Lower leg skin (tissue), 3 donors: ENCODE data around the gene SFSWAP.

Experiments used
- POLR2A ChIP-seq, 2 donors: fragments of 450-650 bp; IDR thresholded peaks; one replicate each; pipeline ENCODE4 v1.6.1; 2016 to 2017; ENCODE audit warnings: antibody characterized with exemption in 2 of 2, mild to moderate bottlenecking in 1 of 2, moderate library complexity in 1 of 2
- TF ChIP-seq, protein P1 (sequence below), 3 donors: fragments of 450-650 bp; IDR thresholded peaks; one replicate each; pipeline ENCODE4 v1.5.1; 2016; ENCODE audit warnings: antibody characterized with exemption in 3 of 3, mild to moderate bottlenecking in 3 of 3, moderate library complexity in 2 of 3

DNA sequence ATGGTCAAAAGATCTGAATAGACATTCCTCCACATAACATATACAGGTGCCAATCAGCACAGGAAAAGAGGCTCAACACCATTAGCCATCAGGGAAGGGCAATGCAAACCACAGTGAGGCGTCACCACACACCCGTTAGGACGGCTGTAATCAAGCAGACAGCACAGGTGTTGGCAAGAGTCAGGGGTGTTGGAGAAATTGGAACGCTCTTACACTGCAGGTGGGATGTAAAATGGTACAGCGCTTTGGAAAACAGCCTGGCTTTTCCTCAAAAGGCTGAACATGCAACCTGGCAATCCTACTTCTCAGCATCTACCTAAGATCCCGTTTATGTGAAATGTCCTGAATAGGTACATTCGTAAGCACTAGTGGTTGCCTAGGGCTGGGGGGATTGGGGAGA is 95.8 kb downstream of the SFSWAP start:
- TF ChIP-seq, protein P1, sequence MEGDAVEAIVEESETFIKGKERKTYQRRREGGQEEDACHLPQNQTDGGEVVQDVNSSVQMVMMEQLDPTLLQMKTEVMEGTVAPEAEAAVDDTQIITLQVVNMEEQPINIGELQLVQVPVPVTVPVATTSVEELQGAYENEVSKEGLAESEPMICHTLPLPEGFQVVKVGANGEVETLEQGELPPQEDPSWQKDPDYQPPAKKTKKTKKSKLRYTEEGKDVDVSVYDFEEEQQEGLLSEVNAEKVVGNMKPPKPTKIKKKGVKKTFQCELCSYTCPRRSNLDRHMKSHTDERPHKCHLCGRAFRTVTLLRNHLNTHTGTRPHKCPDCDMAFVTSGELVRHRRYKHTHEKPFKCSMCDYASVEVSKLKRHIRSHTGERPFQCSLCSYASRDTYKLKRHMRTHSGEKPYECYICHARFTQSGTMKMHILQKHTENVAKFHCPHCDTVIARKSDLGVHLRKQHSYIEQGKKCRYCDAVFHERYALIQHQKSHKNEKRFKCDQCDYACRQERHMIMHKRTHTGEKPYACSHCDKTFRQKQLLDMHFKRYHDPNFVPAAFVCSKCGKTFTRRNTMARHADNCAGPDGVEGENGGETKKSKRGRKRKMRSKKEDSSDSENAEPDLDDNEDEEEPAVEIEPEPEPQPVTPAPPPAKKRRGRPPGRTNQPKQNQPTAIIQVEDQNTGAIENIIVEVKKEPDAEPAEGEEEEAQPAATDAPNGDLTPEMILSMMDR (IDR thresholded peaks at IDR 0.05) = no peak
- TF ChIP-seq POLR2A (IDR thresholded peaks at IDR 0.05) = no peak
